Stimulated activated CD8-positive, alpha-beta memory T cell treated with anti-CD3 and anti-CD28 coated beads, Interleukin-12 subunit alpha, Interleukin-12 subunit beta, amount 100 ng/mL, for 4 hours (primary cell): Measurements from ENCODE around the gene LENEP.

ENCODE experiments used
- DNase-seq: peaks from one replicate; pipeline ENCODE4 v3.0.0-alpha.2; 2020; ENCODE audit warnings: low read depth

Gene LENEP

GRCh38 chr1:154960446-154961136 lies 32.8 kb upstream of the LENEP start:
- DNase-seq = no peak

GRCh38 chr1:154961207-154962155 lies 31.9 kb upstream of the LENEP start, which contains the start of gene PYGO2:
PYGO2 (minus strand) TSS chr1:154961782; CDS start chr1:154961576, 206 bp downstream.
- peak; percentile 71 for DNase-seq

- DNase-seq = no peak
Observed at GRCh38 chr1:154962156-154962749, 31.1 kb upstream of the LENEP start.

GRCh38 chr1:154962795-154963330 lies 30.5 kb upstream of the LENEP start:
- no peak for DNase-seq

- no peak for DNase-seq
Observed at GRCh38 chr1:154963643-154964042, 29.7 kb upstream of the LENEP start.

- DNase-seq = no peak
Observed at GRCh38 chr1:154964359-154964758, 29.0 kb upstream of the LENEP start.

GRCh38 chr1:154966111-154966510 lies 27.3 kb upstream of the LENEP start:
- no peak for DNase-seq

GRCh38 chr1:154967331-154967950 lies 25.9 kb upstream of the LENEP start:
- DNase-seq = no peak

- no peak for DNase-seq
Observed at GRCh38 chr1:154968731-154969130, 24.7 kb upstream of the LENEP start.

- no peak for DNase-seq
Observed at GRCh38 chr1:154969246-154969645, 24.1 kb upstream of the LENEP start.

GRCh38 chr1:154969860-154970452 lies 23.4 kb upstream of the LENEP start:
- DNase-seq = no peak

GRCh38 chr1:154970631-154971340 lies 22.6 kb upstream of the LENEP start, which contains the start of gene SHC1:
SHC1 (minus strand) TSS chr1:154970747; CDS start chr1:154970526, 221 bp downstream.
- DNase-seq = no peak

GRCh38 chr1:154971341-154971998 lies 21.9 kb upstream of the LENEP start:
- DNase-seq = no peak

GRCh38 chr1:154972213-154972516 lies 21.2 kb upstream of the LENEP start:
- DNase-seq = no peak

- no peak for DNase-seq
Observed at GRCh38 chr1:154972517-154973343, 20.7 kb upstream of the LENEP start.

GRCh38 chr1:154973344-154974101 lies 19.9 kb upstream of the LENEP start:
- peak; percentile 75 for DNase-seq

- peak; percentile 91 for DNase-seq
Observed at GRCh38 chr1:154974102-154974807, 19.1 kb upstream of the LENEP start, which contains the start of gene CKS1B. CKS1B (plus strand) TSS chr1:154974681; CDS start chr1:154974746, 65 bp downstream.
